Keratinocyte (primary cell): ENCODE measurements around the gene DAPP1. TPM values are rescaled to one million over a fixed set of nuclear protein-coding genes. Genes with fewer than 3 reads are reported as not detected.

ENCODE experiments used
- DNase-seq: peaks from one replicate; pipeline ENCODE4 v3.0.0-alpha.2; 2011; ENCODE audit warnings: low read depth, missing footprints, low spot score
- FAIRE-seq: peaks from 2 replicates; lab custom pipeline; 2011; peaks lifted over from hg19 to GRCh38; lab: Jason Lieb, UNC
- H2AFZ ChIP-seq: 2 replicates; pipeline ENCODE4 v1.6.0; 2012; ENCODE audit warnings: low read length, control low read depth, inconsistent platforms; ENCODE audit not compliant: control insufficient read depth
- H3K27ac ChIP-seq: 2 replicates; pipeline ENCODE4 v1.5.1; 2011; ENCODE audit warnings: low read length; ENCODE audit not compliant: control insufficient read depth, insufficient read depth
- H3K27me3 ChIP-seq: 3 replicates; pipeline ENCODE4 v1.6.0; 2011; ENCODE audit warnings: low read length; ENCODE audit not compliant: control insufficient read depth, insufficient read depth; ENCODE audit errors: extremely low read depth
- H3K36me3 ChIP-seq, 2 experiments: 2 replicates in 1 of 2; 3 replicates in 1 of 2; pipeline ENCODE4 v1.5.1; 2011; ENCODE audit warnings: low read length in 2 of 2, mild to moderate bottlenecking in 1 of 2; ENCODE audit not compliant: control insufficient read depth in 2 of 2, insufficient read depth in 2 of 2; ENCODE audit errors: extremely low read depth in 1 of 2
- H3K4me1 ChIP-seq: 3 replicates; pipeline ENCODE4 v1.5.1; 2011; ENCODE audit warnings: low read length; ENCODE audit not compliant: control insufficient read depth, insufficient read depth; ENCODE audit errors: extremely low read depth
- H3K4me2 ChIP-seq: 3 replicates; pipeline ENCODE4 v1.6.0; 2011; ENCODE audit warnings: low read depth, low read length; ENCODE audit not compliant: control insufficient read depth, insufficient read depth; ENCODE audit errors: extremely low read depth
- H3K4me3 ChIP-seq, 3 experiments: fragments of 200-600 bp in 1 of 3; sonication (generic) in 1 of 3; 2 replicates in 2 of 3; 3 replicates in 1 of 3; pipeline ENCODE4 v1.5.1; 2011 to 2016; ENCODE audit warnings: low read length in 3 of 3, mild to moderate bottlenecking in 3 of 3, control low read depth in 2 of 3, inconsistent platforms in 1 of 3, low read depth in 1 of 3, mixed read lengths in 1 of 3, mixed run types in 1 of 3, moderate library complexity in 1 of 3; ENCODE audit not compliant: control insufficient read depth in 2 of 3, insufficient read depth in 2 of 3; ENCODE audit errors: extremely low read depth in 1 of 3
- H3K79me2 ChIP-seq: 2 replicates; pipeline ENCODE4 v1.6.0; 2012; ENCODE audit warnings: low read length; ENCODE audit not compliant: control insufficient read depth, insufficient read depth
- H3K9ac ChIP-seq: 3 replicates; pipeline ENCODE4 v1.6.0; 2011; ENCODE audit warnings: low read length; ENCODE audit not compliant: control insufficient read depth, insufficient read depth; ENCODE audit errors: extremely low read depth
- H3K9me1 ChIP-seq: 3 replicates; pipeline ENCODE4 v1.6.0; 2011; ENCODE audit warnings: low read length; ENCODE audit not compliant: control insufficient read depth, insufficient read depth; ENCODE audit errors: extremely low read depth
- H3K9me3 ChIP-seq: 2 replicates; pipeline ENCODE4 v1.5.1; 2012; ENCODE audit warnings: low read depth, low read length; ENCODE audit not compliant: control insufficient read depth
- H4K20me1 ChIP-seq: 3 replicates; pipeline ENCODE4 v1.6.0; 2011; ENCODE audit warnings: low read length; ENCODE audit not compliant: control insufficient read depth, insufficient read depth; ENCODE audit errors: extremely low read depth
- EZH2 ChIP-seq: IDR thresholded peaks from one replicate; pipeline ENCODE4 v1.6.1; 2012; ENCODE audit warnings: inconsistent platforms, mild to moderate bottlenecking, low read length, moderate library complexity
- dilution Hi-C: fragments of 300-500 bp; cut with MboI; formaldehyde crosslinking; loops from one replicate; pipeline ENCODE4 v1.7.0; 2020; ENCODE audit warnings: low sequenced_read_pairs; ENCODE audit not compliant: extremely low pct_ligation_motif_present
- polyA plus RNA-seq, 5 experiments: library from polyadenylated mRNA; depleted of rRNA in 3 of 5; stranded (reverse) in 3 of 5; stranded (forward) in 1 of 5; unstranded in 1 of 5; fragments of >200 nt; gene quantifications; 1 replicate in 1 of 5; 2 replicates in 3 of 5; 3 replicates in 1 of 5; pipeline versions ENCODE4 v1.2.1 to v1.2.3, GENCODE V29; 2011 to 2012; ENCODE audit warnings: missing spikeins in 2 of 5, low read depth in 1 of 5, low replicate concordance in 1 of 5
- TF ChIP-seq, protein P1 (sequence below), 3 experiments: IDR thresholded peaks in 1 of 3; conservative IDR thresholded peaks in 1 of 3; optimal IDR thresholded peaks in 1 of 3; 2 replicates in 2 of 3; 3 replicates in 1 of 3; pipeline versions ENCODE3 to v1.5.1; 2011; ENCODE audit warnings: low read length in 3 of 3, mild to moderate bottlenecking in 3 of 3, moderate library complexity in 2 of 3, control low read depth in 1 of 3, inconsistent platforms in 1 of 3; ENCODE audit not compliant: insufficient read depth in 2 of 3; ENCODE audit errors: extremely low read depth in 1 of 3

DAPP1 gene
- polyA plus RNA-seq, 1 donor (not counting 4 experiments of a cell fraction or from before 2014, with no cell fraction given) = 80.3 TPM

DNA sequence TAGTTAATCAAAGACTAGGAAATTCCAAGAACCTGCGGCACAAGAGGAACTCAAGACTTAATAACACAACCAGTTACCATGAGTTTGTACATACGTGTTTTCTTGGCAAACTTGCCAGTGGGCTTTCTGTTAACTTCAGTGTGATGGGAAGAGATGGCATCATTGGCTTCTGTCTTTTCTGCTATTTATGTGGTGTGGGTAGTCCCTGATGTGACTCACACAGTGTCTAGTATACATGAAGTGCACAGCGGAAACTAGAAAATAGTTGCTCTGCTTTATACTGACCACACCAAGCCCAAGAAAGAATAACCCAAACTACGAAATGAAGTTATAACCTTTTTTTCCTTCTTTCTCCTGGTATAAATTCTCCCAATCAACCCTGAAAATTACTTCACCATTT is 24.5 kb downstream of the DAPP1 start:
- no peak overlapping the region for H3K27ac ChIP-seq
- H3K4me1 ChIP-seq = peaks cover 4% of the 10 kb centered on the region
- H3K79me2 ChIP-seq = peaks cover 10% of the 10 kb centered on the region
- no peaks in the 10 kb centered on the region for H3K9me1 ChIP-seq
- DNase-seq (no peak), FAIRE-seq (no peak)
- TF ChIP-seq, protein P1, sequence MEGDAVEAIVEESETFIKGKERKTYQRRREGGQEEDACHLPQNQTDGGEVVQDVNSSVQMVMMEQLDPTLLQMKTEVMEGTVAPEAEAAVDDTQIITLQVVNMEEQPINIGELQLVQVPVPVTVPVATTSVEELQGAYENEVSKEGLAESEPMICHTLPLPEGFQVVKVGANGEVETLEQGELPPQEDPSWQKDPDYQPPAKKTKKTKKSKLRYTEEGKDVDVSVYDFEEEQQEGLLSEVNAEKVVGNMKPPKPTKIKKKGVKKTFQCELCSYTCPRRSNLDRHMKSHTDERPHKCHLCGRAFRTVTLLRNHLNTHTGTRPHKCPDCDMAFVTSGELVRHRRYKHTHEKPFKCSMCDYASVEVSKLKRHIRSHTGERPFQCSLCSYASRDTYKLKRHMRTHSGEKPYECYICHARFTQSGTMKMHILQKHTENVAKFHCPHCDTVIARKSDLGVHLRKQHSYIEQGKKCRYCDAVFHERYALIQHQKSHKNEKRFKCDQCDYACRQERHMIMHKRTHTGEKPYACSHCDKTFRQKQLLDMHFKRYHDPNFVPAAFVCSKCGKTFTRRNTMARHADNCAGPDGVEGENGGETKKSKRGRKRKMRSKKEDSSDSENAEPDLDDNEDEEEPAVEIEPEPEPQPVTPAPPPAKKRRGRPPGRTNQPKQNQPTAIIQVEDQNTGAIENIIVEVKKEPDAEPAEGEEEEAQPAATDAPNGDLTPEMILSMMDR (optimal IDR thresholded peaks at IDR 0.05 in 1 of 3, IDR thresholded peaks at IDR 0.05 in 1 of 3, conservative IDR thresholded peaks at IDR 0.05 in 1 of 3; ENCODE audit: extremely low read depth in 1 of 3, insufficient read depth in 2 of 3, low read length in 3 of 3) = no peak
- no peak for TF ChIP-seq EZH2
- H3K36me3 ChIP-seq = peaks cover 18 to 22% of the 10 kb centered on the region in 2 experiments
- no peak overlapping the region for H3K9ac ChIP-seq
- H2AFZ ChIP-seq = no peak overlapping the region
- no peaks in the 10 kb centered on the region for H4K20me1 ChIP-seq
- no peak overlapping the region for H3K4me2 ChIP-seq
- no peaks in the 10 kb centered on the region for H3K9me3 ChIP-seq
- H3K4me3 ChIP-seq = no peak overlapping the region
- no peaks in the 10 kb centered on the region for H3K27me3 ChIP-seq
- dilution Hi-C loops = no loop called here

DNA sequence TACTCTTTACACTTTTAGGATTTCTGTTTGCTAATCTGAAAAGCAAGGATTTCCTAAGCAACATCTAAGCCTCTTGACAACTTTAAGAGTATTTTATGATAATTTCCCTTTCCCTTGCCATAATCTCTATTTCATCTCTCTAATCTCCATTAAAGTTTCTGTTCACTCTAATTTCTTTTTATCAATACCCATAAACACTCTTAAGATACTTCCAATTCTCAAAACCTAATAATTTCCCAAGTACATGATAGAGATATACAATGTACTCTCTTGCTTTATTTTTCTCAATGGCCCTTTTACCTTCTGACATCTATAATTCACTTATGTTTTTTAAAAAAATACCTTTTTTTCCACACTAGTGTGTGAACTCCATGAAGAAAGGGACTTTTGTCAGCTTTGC is 26.8 kb downstream of the DAPP1 start:
- dilution Hi-C loops = no loop called here

More for the DNA sequence above, 26.8 kb downstream of the DAPP1 start:
- Histone ChIP-seq H4K20me1 (no peaks in the 10 kb centered on the region), H3K79me2 (peaks cover 4% of the 10 kb centered on the region), H3K9ac (no peak overlapping the region), H3K27me3 (no peaks in the 10 kb centered on the region), H3K4me2 (no peak overlapping the region), H3K9me1 (no peaks in the 10 kb centered on the region), H3K9me3 (no peaks in the 10 kb centered on the region), H3K36me3 (peaks cover 14 to 15% of the 10 kb centered on the region in 2 experiments), H3K27ac (no peak overlapping the region), H3K4me1 (peaks cover 4% of the 10 kb centered on the region), H3K4me3 (no peak overlapping the region), H2AFZ (no peak overlapping the region)
- TF ChIP-seq EZH2 = no peak
- TF ChIP-seq, protein P1 (optimal IDR thresholded peaks at IDR 0.05 in 1 of 3, IDR thresholded peaks at IDR 0.05 in 1 of 3, conservative IDR thresholded peaks at IDR 0.05 in 1 of 3; ENCODE audit: extremely low read depth in 1 of 3, insufficient read depth in 2 of 3, low read length in 3 of 3) = no peak
- FAIRE-seq (no peak), DNase-seq (no peak)
